Measurements from ENCODE around the gene SLC8B1. TPM values are rescaled to one million over a fixed set of nuclear protein-coding genes. Genes with fewer than 3 reads are reported as not detected.
A peak's percentile ranks its signal among the peaks of the same experiment; 100 is the strongest.

SLC8B1 gene
- total RNA-seq, 4 donors from 2014 or later, result 19.6 to 31.9 (median 28.5) TPM

DNA sequence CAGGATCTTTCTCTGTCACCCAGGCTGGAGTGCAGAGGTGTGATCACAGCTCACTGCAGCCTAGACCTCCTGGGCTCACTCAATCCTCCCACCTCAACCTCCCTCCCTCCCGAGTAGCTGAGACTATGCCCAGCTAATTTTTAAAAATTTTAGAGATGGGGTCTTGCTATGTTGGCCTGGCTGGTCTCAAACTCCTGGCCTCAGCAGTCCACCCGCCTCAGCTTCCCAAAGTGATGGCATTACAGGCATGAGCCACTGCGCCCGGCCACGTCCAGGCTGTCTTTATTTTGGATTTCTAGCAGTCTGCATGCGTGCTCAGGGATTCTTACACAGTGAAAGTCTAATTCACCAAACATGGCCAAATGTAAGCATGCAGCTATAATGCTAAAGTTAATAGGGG lies 17.8 kb downstream of the SLC8B1 start:
- H3K4me1 ChIP-seq, result no peaks in the 10 kb centered on the region
- peaks cover 13 to 100% (median 36%) of the 10 kb centered on the region in 3 donors for H3K36me3 ChIP-seq
- intact Hi-C loops (cut with DNase I), result no loop called here
- TF ChIP-seq POLR2A (IDR thresholded peaks at IDR 0.05), result no peak
- TF ChIP-seq, protein P1, sequence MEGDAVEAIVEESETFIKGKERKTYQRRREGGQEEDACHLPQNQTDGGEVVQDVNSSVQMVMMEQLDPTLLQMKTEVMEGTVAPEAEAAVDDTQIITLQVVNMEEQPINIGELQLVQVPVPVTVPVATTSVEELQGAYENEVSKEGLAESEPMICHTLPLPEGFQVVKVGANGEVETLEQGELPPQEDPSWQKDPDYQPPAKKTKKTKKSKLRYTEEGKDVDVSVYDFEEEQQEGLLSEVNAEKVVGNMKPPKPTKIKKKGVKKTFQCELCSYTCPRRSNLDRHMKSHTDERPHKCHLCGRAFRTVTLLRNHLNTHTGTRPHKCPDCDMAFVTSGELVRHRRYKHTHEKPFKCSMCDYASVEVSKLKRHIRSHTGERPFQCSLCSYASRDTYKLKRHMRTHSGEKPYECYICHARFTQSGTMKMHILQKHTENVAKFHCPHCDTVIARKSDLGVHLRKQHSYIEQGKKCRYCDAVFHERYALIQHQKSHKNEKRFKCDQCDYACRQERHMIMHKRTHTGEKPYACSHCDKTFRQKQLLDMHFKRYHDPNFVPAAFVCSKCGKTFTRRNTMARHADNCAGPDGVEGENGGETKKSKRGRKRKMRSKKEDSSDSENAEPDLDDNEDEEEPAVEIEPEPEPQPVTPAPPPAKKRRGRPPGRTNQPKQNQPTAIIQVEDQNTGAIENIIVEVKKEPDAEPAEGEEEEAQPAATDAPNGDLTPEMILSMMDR (IDR thresholded peaks at IDR 0.05), result no peak
- H3K4me3 ChIP-seq, result no peak overlapping the region
- 80 to 91% methylated on average over 1 to 6 of the region's 6 CpGs for WGBS, 2 donors
- H3K9me3 ChIP-seq, result no peaks in the 10 kb centered on the region
- no peak for DNase-seq
- no peak overlapping the region for H3K27ac ChIP-seq
- no peaks in the 10 kb centered on the region for H3K27me3 ChIP-seq

DNA sequence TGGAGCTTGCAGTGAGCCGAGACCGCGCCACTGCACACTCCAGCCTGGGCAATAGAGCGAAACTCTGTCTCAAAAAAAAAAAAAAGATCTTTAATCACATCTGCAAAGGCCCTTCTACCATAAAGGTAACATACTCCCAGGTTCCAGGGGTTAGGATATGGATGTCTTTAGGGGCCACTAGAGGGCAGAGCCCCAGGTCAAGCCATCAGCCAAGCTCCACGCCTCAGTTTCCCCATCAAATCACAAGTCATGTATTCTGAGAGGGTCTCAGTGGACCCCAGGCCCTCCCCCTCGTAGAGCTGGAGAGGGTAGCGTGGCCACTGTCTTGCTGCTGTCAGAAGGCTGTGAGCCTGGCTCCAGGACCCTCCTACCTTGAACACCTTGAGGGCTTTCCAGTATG lies 18.8 kb downstream of the SLC8B1 start:
- peaks cover 13 to 100% (median 36%) of the 10 kb centered on the region in 3 donors for H3K36me3 ChIP-seq
- no peaks in the 10 kb centered on the region for H3K27me3 ChIP-seq
- no peak overlapping the region for H3K27ac ChIP-seq
- WGBS, 2 donors, result 97 to 100% methylated on average over 1 to 6 of the region's 7 CpGs
- intact Hi-C loops (cut with DNase I), result no loop called here
- no peak for DNase-seq
- no peaks in the 10 kb centered on the region for H3K4me1 ChIP-seq
- no peaks in the 10 kb centered on the region for H3K9me3 ChIP-seq
- H3K4me3 ChIP-seq, result no peak overlapping the region
- TF ChIP-seq POLR2A (IDR thresholded peaks at IDR 0.05), result no peak
- TF ChIP-seq, protein P1 (IDR thresholded peaks at IDR 0.05), result no peak

DNA sequence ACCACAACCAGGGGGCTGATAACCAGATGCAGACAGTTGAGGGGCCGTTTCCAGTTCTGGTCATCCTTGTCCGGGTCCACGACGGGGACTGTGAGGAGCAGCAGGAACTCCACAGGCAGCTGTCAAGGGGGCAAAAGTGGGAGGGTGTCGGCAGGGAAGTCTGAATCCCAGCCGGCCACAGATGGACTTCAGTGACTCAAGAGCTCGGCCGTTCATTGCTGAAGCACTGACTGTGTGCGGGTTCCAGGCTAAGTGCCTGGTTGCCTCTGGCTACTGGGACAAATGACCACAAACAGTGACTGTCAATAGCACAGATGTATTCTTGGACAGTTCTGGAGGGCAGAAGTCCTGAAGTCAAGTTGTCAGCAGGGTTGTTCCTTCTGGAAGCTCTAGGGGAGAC lies 19.6 kb downstream of the SLC8B1 start:
- 89 to 93% methylated on average over 8 to 9 of the region's 9 CpGs for WGBS, 2 donors
- intact Hi-C loops (cut with DNase I), result no loop called here
- H3K4me1 ChIP-seq, result no peaks in the 10 kb centered on the region
- no peak overlapping the region for H3K4me3 ChIP-seq
- H3K27me3 ChIP-seq, result no peaks in the 10 kb centered on the region
- TF ChIP-seq, protein P1 (IDR thresholded peaks at IDR 0.05), result no peak
- TF ChIP-seq POLR2A (IDR thresholded peaks at IDR 0.05), result no peak
- peak overlapping the region in 1 of 4 donors; percentile 9 for H3K27ac ChIP-seq
- DNase-seq, result no peak
- no peaks in the 10 kb centered on the region for H3K9me3 ChIP-seq
- H3K36me3 ChIP-seq, result peaks cover 11 to 100% (median 36%) of the 10 kb centered on the region in 3 donors

GRCh38 chr12:113314121-113314529 lies 20.8 kb downstream of the SLC8B1 start:
- DNase-seq, result no peak

GRCh38 chr12:113310489-113310888 lies 24.4 kb downstream of the SLC8B1 start:
- intact Hi-C loops (cut with DNase I), result no loop called here
- no peak for TF ChIP-seq POLR2A (IDR thresholded peaks at IDR 0.05)
- TF ChIP-seq, protein P1 (IDR thresholded peaks at IDR 0.05), result no peak
- Histone ChIP-seq H3K4me3 (no peak overlapping the region), H3K27ac (no peak overlapping the region), H3K4me1 (no peaks in the 10 kb centered on the region), H3K36me3 (peaks cover 7 to 100% (median 37%) of the 10 kb centered on the region in 3 donors), H3K27me3 (no peaks in the 10 kb centered on the region), H3K9me3 (no peaks in the 10 kb centered on the region)
- 100% methylated on average over 1 of the region's 1 CpG for WGBS, 2 donors
- DNase-seq, result no peak

More at GRCh38 chr12:113314121-113314529, 20.8 kb downstream of the SLC8B1 start:
- Histone ChIP-seq H3K4me3 (no peak overlapping the region), H3K9me3 (no peaks in the 10 kb centered on the region), H3K36me3 (peaks cover 11 to 100% (median 42%) of the 10 kb centered on the region in 3 donors), H3K27ac (no peak overlapping the region), H3K27me3 (no peaks in the 10 kb centered on the region), H3K4me1 (no peaks in the 10 kb centered on the region)
- 57 to 58% methylated on average over 4 to 5 of the region's 7 CpGs for WGBS, 2 donors
- intact Hi-C loops (cut with DNase I), result no loop called here
- no peak for TF ChIP-seq POLR2A (IDR thresholded peaks at IDR 0.05)
- TF ChIP-seq, protein P1 (IDR thresholded peaks at IDR 0.05), result no peak
